HepG2 (cell line): ENCODE results near the gene GMCL2. TPM values are rescaled to one million over a fixed set of nuclear protein-coding genes. Genes with fewer than 3 reads are reported as not detected.

Source experiments
- ATF2 ChIP-seq: sonication (generic); formaldehyde crosslinking; IDR thresholded peaks from 2 replicates; pipeline ENCODE4 v1.4.0; 2020; ENCODE audit warnings: missing genetic modification reagents
- FLYWCH1 ChIP-seq: sonication (generic); formaldehyde crosslinking; IDR thresholded peaks from 2 replicates; pipeline ENCODE4 v1.8.1; 2023; ENCODE audit warnings: mild to moderate bottlenecking, missing genetic modification reagents
- FOXK1 ChIP-seq: sonication (generic); formaldehyde crosslinking; IDR thresholded peaks from 2 replicates; pipeline ENCODE4 v1.4.0; 2020; ENCODE audit warnings: low read depth, missing genetic modification reagents, borderline replicate concordance
- MAF1 ChIP-seq: sonication (generic); formaldehyde crosslinking; IDR thresholded peaks from 2 replicates; pipeline ENCODE4 v1.5.0; 2020; ENCODE audit warnings: missing genetic modification reagents, borderline replicate concordance
- MXI1 ChIP-seq: IDR thresholded peaks from 3 replicates; pipeline ENCODE4 v1.6.1; 2012; ENCODE audit warnings: low read depth, low read length, inconsistent platforms, borderline replicate concordance
- RARG ChIP-seq: sonication (generic); formaldehyde crosslinking; IDR thresholded peaks from 2 replicates; pipeline ENCODE4 v1.4.0; 2020; ENCODE audit warnings: low read depth, mild to moderate bottlenecking, missing genetic modification reagents
- REXO4 ChIP-seq: sonication (generic); formaldehyde crosslinking; IDR thresholded peaks from 2 replicates; pipeline ENCODE4 v1.8.0; 2022; ENCODE audit warnings: missing genetic modification reagents, mild to moderate bottlenecking, borderline replicate concordance
- RFX5 ChIP-seq: IDR thresholded peaks from 2 replicates; pipeline ENCODE4 v1.6.1; 2011; ENCODE audit warnings: low read depth, low read length, improper control_type of control experiment
- ZNF10 ChIP-seq: sonication (generic); formaldehyde crosslinking; IDR thresholded peaks from 2 replicates; pipeline ENCODE4 v1.4.0; 2020; ENCODE audit warnings: mild to moderate bottlenecking, low read depth, missing genetic modification reagents, borderline replicate concordance
- ZNF121 ChIP-seq: sonication (generic); formaldehyde crosslinking; IDR thresholded peaks from 2 replicates; pipeline ENCODE4 v1.5.0; 2020; ENCODE audit warnings: mild to moderate bottlenecking, missing genetic modification reagents
- ZNF235 ChIP-seq: sonication (generic); formaldehyde crosslinking; IDR thresholded peaks from 2 replicates; pipeline ENCODE4 v1.8.1; 2023; ENCODE audit warnings: mild to moderate bottlenecking, missing genetic modification reagents, borderline replicate concordance
- ZNF547 ChIP-seq: sonication (generic); formaldehyde crosslinking; IDR thresholded peaks from 2 replicates; pipeline ENCODE4 v1.5.1; 2020; ENCODE audit warnings: mild to moderate bottlenecking, missing genetic modification reagents
- ZNF761 ChIP-seq: sonication (generic); formaldehyde crosslinking; conservative IDR thresholded peaks from 2 replicates; pipeline ENCODE4 v1.4.0; 2020; ENCODE audit warnings: mild to moderate bottlenecking, missing genetic modification reagents
- polyA plus RNA-seq, 8 experiments: library from polyadenylated mRNA; depleted of rRNA in 3 of 8; stranded (reverse) in 7 of 8; unstranded in 1 of 8; fragments of >200 nt; fragmentation: Illumina TruSeq in 4 of 8; extraction: Trizol in 4 of 8; gene quantifications; 2 replicates each; pipeline versions ENCODE4 v1.2.1 to v1.2.3, GENCODE V29; 2011 to 2016; ENCODE audit warnings: low read depth in 4 of 8, missing spikeins in 1 of 8, mixed read lengths in 1 of 8; ENCODE audit not compliant: insufficient read depth in 1 of 8
- total RNA-seq, 5 experiments: library from RNA; depleted of rRNA; stranded (reverse); fragments of >200 nt; fragmentation: Illumina TruSeq; extraction: Trizol; gene quantifications; 2 replicates each; pipeline ENCODE4 v1.2.3, GENCODE V29; 2016; ENCODE audit warnings: low read depth in 1 of 5
- TF ChIP-seq, protein P1 (sequence below): IDR thresholded peaks from 2 replicates; pipeline ENCODE4 v1.6.1; 2018; ENCODE audit warnings: missing genetic modification reagents
- TF ChIP-seq, protein P2 (sequence below): sonication (generic); formaldehyde crosslinking; IDR thresholded peaks from 2 replicates; pipeline ENCODE4 v1.5.1; 2020; ENCODE audit warnings: mild to moderate bottlenecking, moderate library complexity, missing genetic modification reagents
- TF ChIP-seq, protein P3 (sequence below): sonication (generic); formaldehyde crosslinking; conservative IDR thresholded peaks from 2 replicates; pipeline ENCODE4 v1.8.0; 2022; ENCODE audit warnings: mild to moderate bottlenecking, moderate library complexity, missing genetic modification reagents
- TF ChIP-seq, protein P4 (sequence below): sonication (generic); formaldehyde crosslinking; IDR thresholded peaks from 2 replicates; pipeline ENCODE4 v1.5.0; 2020; ENCODE audit warnings: mild to moderate bottlenecking, missing genetic modification reagents
- TF ChIP-seq, protein P5 (sequence below): sonication (generic); formaldehyde crosslinking; IDR thresholded peaks from 2 replicates; pipeline ENCODE4 v1.5.0; 2020; ENCODE audit warnings: missing genetic modification reagents, mild to moderate bottlenecking, borderline replicate concordance

The GMCL2 gene
- total and polyA plus RNA-seq, 2 of the 13 experiments (the other 11 are each of a cell fraction or from before 2014, with no cell fraction given) = 0.03 TPM; not detected in 1

- TF ChIP-seq, protein P1, sequence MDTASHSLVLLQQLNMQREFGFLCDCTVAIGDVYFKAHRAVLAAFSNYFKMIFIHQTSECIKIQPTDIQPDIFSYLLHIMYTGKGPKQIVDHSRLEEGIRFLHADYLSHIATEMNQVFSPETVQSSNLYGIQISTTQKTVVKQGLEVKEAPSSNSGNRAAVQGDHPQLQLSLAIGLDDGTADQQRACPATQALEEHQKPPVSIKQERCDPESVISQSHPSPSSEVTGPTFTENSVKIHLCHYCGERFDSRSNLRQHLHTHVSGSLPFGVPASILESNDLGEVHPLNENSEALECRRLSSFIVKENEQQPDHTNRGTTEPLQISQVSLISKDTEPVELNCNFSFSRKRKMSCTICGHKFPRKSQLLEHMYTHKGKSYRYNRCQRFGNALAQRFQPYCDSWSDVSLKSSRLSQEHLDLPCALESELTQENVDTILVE (CRISPR knock-in tag) = 0 out of 2 replicates have a peak, but pooled peaks have one; percentile 58
- TF ChIP-seq, protein P2, sequence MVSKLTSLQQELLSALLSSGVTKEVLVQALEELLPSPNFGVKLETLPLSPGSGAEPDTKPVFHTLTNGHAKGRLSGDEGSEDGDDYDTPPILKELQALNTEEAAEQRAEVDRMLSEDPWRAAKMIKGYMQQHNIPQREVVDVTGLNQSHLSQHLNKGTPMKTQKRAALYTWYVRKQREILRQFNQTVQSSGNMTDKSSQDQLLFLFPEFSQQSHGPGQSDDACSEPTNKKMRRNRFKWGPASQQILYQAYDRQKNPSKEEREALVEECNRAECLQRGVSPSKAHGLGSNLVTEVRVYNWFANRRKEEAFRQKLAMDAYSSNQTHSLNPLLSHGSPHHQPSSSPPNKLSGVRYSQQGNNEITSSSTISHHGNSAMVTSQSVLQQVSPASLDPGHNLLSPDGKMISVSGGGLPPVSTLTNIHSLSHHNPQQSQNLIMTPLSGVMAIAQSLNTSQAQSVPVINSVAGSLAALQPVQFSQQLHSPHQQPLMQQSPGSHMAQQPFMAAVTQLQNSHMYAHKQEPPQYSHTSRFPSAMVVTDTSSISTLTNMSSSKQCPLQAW (CRISPR knock-in tag) = peak; percentile 70; the same call in 1 of the 2 replicates
- peak; percentile 92 for TF ChIP-seq ZNF547 (CRISPR knock-in tag)
- TF ChIP-seq, protein P3, sequence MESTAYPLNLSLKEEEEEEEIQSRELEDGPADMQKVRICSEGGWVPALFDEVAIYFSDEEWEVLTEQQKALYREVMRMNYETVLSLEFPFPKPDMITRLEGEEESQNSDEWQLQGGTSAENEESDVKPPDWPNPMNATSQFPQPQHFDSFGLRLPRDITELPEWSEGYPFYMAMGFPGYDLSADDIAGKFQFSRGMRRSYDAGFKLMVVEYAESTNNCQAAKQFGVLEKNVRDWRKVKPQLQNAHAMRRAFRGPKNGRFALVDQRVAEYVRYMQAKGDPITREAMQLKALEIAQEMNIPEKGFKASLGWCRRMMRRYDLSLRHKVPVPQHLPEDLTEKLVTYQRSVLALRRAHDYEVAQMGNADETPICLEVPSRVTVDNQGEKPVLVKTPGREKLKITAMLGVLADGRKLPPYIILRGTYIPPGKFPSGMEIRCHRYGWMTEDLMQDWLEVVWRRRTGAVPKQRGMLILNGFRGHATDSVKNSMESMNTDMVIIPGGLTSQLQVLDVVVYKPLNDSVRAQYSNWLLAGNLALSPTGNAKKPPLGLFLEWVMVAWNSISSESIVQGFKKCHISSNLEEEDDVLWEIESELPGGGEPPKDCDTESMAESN (CRISPR knock-in tag) = peak; percentile 24; the same call in 1 of the 2 replicates
- no peak for TF ChIP-seq RFX5
- TF ChIP-seq ZNF121 (CRISPR knock-in tag) = peak; percentile 13; the same call in 1 of the 2 replicates
- peak; percentile 85 for TF ChIP-seq MAF1 (CRISPR knock-in tag)
- TF ChIP-seq ATF2 (CRISPR knock-in tag) = peak; percentile 69; the same call in 1 of the 2 replicates
- peak; percentile 56; the same call in 1 of the 2 replicates for TF ChIP-seq FOXK1 (CRISPR knock-in tag)
- TF ChIP-seq, protein P4, sequence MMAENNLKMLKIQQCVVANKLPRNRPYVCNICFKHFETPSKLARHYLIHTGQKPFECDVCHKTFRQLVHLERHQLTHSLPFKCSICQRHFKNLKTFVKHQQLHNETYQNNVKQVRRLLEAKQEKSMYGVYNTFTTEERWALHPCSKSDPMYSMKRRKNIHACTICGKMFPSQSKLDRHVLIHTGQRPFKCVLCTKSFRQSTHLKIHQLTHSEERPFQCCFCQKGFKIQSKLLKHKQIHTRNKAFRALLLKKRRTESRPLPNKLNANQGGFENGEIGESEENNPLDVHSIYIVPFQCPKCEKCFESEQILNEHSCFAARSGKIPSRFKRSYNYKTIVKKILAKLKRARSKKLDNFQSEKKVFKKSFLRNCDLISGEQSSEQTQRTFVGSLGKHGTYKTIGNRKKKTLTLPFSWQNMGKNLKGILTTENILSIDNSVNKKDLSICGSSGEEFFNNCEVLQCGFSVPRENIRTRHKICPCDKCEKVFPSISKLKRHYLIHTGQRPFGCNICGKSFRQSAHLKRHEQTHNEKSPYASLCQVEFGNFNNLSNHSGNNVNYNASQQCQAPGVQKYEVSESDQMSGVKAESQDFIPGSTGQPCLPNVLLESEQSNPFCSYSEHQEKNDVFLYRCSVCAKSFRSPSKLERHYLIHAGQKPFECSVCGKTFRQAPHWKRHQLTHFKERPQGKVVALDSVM (CRISPR knock-in tag) = peak; percentile 68; the same call in 1 of the 2 replicates
- no peak for TF ChIP-seq RARG (CRISPR knock-in tag)
- no peak for TF ChIP-seq ZNF10 (CRISPR knock-in tag)
- TF ChIP-seq FLYWCH1 (CRISPR knock-in tag) = peak; percentile 77; the same call in 1 of the 2 replicates
- TF ChIP-seq ZNF235 (CRISPR knock-in tag) = no peak
- no peak for TF ChIP-seq REXO4 (CRISPR knock-in tag)
- TF ChIP-seq MXI1 = peak; percentile 83; the same call in 2 of the 3 replicates
- TF ChIP-seq, protein P5, sequence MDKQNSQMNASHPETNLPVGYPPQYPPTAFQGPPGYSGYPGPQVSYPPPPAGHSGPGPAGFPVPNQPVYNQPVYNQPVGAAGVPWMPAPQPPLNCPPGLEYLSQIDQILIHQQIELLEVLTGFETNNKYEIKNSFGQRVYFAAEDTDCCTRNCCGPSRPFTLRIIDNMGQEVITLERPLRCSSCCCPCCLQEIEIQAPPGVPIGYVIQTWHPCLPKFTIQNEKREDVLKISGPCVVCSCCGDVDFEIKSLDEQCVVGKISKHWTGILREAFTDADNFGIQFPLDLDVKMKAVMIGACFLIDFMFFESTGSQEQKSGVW (CRISPR knock-in tag) = no peak
- peak; percentile 88 for TF ChIP-seq ZNF761 (CRISPR knock-in tag)
Observed at GRCh38 chr5:178204182-178204934, 17.2 kb upstream of the GMCL2 start, which contains the start of gene HNRNPAB (continued).
